Activated naive CD4-positive, alpha-beta T cell treated with anti-CD3 and anti-CD28 coated beads, Interleukin-2, amount 50 U/mL, for 16 hours (primary cell): ENCODE data around the gene ZNF432.
"Not testable (repeated sequence)": the region's sequence is repeated elsewhere in the genome, so short reads cannot be mapped to it uniquely, and the experiment has no call there.

Experiments
- DNase-seq: peaks from one replicate; pipeline ENCODE4 v3.0.0-alpha.2; 2020

ZNF432 gene

GRCh38 chr19:52048555-52049501 is at the start of gene ZNF432:
Gene ZNF432, minus strand, starts transcription at chr19:52048838. Its CDS starts 1,970 bp downstream, at chr19:52046868.
- peak; percentile 80 for DNase-seq

- DNase-seq = not testable (repeated sequence)
These were observed 47.8 kb upstream of the ZNF432 start for GRCh38 chr19:52096416-52096815.

DNA sequence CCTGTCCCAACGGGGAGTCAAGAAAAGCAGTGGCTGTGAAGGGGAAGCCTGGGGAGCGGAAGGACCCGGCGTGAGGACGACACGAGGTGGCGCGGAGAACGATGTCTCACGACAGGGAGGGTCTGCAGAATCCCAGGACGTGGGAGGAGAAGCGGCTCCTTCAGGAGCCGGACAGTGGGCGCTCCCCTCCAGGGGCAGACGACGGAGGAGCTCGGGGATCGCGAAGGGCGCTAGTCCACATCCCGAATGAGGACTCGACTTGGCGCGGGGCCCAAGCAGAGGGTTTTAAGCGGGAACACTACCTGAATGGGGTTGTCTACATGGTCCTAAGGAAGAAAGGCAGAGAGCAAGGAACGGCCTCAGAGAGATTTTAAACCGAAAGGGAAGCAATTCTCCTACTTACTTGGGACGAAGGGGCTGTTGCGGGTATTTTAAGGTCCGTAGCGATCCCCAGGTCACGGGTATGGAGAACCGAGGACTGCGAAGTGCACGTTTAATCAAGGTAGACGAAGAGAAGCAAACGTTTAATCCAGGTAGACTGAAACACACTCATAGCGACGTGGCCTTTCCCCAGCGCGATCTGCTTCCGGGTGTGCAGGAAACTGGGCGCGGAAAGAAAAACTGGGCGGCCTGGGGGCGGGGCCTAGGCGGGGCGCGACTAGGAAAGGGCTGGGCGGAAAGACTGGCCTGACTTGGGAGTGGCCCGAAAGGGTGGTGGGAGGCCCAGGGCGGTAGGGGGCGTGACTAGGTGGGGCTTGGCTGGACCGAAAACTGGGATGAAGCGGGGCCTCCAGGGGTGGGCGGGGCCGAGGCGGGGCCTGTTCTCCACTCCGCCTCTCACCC is 46.8 kb upstream of the ZNF432 start, which contains the start of gene ZNF841:
Gene ZNF841, minus strand, starts transcription at position 594 of the 843 bp plus-strand sequence. CDS start 10,964 bp downstream, outside the sequence.
- peak; percentile 87 for DNase-seq

DNA sequence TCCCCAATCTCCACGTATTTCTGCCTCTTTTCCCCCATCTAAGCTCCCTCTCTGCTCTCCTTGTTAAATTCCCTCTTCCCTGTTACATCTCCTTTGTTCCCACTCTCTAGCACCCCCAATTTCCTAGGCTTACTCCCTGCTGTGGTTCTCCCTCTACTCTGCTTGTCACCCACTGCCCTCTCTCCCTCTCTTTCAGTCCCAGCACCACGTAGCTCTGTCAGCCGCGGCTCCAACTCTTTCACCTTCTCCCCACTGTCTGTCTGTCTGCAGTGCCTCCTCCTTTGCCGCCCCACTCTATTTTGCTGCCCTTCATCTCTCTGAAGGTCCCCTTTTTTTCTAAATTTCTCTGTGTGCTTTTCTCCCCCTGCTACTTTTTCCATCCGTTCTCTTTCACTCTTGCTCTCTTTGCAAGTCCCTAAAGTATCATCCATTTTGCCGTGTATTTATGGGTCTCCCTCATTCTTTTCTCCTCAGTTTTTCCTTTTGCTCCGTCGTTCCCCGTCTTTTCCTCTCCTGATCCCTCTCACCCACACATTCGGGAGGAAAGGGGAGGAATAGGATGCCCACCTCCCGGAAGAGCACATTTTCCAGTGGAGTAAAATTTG is 46.0 kb upstream of the ZNF432 start:
- no peak for DNase-seq

- DNase-seq = no peak
These were observed 37.8 kb upstream of the ZNF432 start for GRCh38 chr19:52086481-52086880.

GRCh38 chr19:52070496-52070895 is 21.9 kb upstream of the ZNF432 start:
- no peak for DNase-seq

GRCh38 chr19:52069653-52070052 is 21.0 kb upstream of the ZNF432 start:
- no peak for DNase-seq

DNA sequence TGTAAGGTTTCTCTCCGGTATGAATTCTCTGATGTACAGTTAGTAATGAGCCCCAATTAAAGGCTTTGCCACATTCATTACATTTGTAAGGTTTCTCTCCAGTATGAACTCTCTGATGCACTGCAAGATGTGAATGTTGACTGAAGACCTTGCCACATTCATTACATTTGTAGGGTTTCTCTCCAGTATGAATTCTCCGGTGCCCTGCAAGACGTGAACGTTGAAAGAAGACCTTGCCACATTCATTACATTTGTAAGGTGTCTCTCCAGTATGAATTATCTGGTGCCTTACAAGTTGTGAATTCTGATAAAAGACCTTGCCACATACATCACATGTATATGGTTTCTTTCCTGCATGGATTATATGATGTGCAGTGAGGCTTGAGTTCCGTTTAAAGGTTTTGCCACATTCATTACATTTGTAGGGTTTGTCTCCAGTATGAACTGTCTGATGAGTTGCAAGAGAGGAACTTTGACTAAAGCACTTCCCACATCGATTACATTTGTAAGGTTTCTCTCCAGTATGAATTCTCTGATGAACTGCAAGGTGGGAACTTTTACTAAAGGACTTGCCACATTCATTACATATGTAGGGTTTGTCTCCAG is 17.7 kb upstream of the ZNF432 start:
- DNase-seq = no peak

DNA sequence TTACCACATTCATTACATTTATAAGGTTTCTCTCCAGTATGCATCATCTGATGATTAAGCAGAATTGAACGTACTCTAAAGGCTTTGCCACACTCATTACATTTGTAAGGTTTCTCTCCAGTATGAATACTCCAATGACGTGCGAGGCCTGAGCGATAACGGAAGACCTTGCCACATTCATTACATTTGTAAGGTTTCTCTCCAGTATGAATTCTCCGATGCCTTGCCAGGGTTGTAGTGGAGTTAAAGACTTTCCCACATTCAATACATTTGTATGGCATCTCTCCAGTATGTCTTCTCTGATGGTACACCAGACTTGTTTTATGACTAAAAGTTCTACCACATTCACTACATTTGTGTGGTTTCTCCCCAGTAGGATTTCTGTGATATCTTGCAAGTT is 16.8 kb upstream of the ZNF432 start:
- DNase-seq = no peak

GRCh38 chr19:52056480-52056879 is 7.8 kb upstream of the ZNF432 start:
- not testable (repeated sequence) for DNase-seq

DNA sequence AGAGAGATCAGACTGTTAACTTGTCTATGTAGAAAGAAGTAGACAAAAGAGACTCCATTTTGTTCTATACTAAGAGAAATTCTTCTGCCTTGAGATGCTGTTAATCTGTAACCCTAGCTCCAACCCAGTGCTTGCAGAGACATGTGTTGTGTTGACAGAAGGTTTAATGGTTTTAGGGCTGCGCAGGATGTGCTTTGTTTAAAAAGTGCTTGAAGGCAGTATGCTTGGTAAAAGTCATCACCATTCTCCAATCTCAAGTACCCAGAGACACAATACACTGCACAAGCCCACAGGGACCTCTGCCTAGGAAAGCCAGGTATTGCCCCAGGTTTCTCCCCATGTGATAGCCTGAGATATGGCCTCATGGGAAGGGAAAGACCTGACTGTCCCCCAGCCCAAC is 3.1 kb upstream of the ZNF432 start:
- not testable (repeated sequence) for DNase-seq

DNA sequence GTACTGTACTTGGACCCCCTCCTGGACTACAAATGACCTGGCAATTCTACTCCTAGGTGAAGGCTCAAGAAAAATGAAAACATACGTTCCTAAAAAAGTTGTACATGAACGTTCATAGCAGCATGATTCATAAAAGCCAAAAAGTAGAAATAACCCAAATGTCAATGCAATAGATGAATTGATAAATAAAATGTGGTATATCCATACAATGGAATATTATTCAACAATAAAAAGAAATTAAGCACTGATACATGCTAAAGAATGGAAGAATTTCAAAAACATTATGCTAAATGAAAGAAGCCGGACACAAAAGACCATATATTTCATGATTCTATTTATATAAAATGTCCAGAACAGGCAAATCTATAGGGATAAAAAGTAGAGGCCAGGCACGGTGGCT is 9.5 kb downstream of the ZNF432 start:
- DNase-seq = no peak

DNA sequence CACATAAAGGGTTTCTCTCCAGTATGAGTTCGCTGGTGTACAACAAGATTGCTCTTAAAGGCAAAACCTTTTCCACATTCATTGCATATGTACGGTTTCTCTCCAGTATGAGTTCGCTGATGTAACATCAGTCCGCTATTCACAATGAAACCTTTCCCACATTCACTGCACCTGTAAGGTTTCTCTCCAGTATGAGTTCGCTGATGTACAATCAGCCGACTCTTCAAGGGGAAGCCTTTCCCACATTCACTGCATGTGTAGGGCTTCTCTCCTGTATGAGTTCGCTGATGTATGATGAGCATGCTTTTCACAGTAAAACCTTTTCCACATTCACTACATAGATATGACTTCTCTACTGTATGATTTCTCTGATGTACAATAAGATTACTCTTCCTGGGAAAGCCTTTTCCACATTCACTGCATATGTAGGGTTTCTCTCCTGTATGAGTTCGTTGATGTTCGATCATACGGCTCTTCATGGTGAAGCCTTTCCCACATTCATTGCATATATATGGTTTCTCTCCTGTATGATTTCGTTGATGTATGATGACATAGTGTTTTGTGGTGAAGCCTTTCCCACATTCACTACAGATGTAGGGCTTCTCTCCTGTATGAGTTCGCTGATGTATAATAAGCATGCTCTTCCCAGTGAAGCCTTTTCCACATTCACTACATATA is 14.4 kb downstream of the ZNF432 start:
- DNase-seq = no peak

DNA sequence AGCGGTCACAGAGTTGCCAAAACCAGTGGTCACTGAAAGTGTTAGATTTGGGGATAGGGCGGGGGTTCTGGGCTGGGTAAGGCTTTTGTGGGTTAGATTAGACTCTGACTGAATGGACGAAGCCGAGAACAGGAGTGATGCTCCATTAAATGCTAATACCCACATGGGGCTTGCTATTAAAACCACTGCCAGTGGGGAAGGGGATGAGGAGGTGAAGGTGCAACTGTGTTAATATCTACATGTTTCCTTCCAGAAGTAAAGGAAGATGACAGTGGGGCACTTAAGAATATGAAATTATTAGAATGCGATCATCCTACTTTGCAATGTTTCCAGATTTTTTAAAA is 19.9 kb downstream of the ZNF432 start:
- no peak for DNase-seq

- DNase-seq = peak; percentile 86
These were observed 20.4 kb downstream of the ZNF432 start, which contains the start of gene ZNF614 for GRCh38 chr19:52028027-52028779. Gene ZNF614, minus strand, starts transcription at chr19:52028379. Its CDS starts 2,634 bp downstream, at chr19:52025745.

- not testable (repeated sequence) for DNase-seq
These were observed 22.2 kb downstream of the ZNF432 start for GRCh38 chr19:52026255-52026990.

- DNase-seq = not testable (repeated sequence)
These were observed 24.2 kb downstream of the ZNF432 start for GRCh38 chr19:52024478-52024877.

DNA sequence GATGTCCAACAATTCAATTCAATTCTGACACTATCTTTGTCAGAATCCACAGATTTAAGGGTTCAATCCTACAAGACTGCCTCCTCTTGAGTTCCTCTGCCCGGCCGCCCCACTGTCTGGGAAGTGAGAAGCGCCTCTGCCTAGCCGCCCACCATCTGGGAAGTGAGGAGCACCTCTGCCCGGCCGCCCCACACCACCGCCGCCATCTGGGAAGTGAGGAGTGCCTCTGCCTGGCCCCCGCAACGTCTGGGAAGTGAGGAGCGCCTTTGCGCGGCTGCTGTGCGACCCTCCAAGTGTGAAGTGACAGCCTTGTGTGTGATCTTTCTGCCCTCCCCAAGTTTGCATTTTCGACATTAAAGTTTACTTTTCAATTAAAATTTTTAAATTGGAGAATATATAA is 26.4 kb downstream of the ZNF432 start:
- DNase-seq = no peak

DNA sequence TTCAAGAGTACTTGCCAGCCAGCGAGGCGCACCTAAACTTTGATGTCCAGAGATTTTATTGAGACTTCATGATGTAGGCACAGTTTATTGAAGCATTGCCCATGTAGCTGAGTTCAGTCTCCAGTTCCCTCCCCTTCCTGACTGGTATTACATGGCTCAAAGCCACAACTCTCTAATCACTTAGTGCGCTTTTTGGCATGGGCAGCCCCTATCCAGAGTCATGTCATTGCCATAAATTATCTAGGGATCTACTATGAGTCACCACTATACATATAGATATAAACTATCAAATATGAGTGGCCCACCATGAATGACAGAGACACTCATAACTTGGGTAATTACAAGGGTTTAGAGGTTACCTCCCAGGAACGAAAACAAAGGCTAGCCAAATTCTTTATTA is 28.1 kb downstream of the ZNF432 start:
- DNase-seq = no peak

- DNase-seq = no peak
These were observed 38.0 kb downstream of the ZNF432 start for GRCh38 chr19:52010674-52011073.
